ENCODE measurements around the gene MYRIP.

DNA sequence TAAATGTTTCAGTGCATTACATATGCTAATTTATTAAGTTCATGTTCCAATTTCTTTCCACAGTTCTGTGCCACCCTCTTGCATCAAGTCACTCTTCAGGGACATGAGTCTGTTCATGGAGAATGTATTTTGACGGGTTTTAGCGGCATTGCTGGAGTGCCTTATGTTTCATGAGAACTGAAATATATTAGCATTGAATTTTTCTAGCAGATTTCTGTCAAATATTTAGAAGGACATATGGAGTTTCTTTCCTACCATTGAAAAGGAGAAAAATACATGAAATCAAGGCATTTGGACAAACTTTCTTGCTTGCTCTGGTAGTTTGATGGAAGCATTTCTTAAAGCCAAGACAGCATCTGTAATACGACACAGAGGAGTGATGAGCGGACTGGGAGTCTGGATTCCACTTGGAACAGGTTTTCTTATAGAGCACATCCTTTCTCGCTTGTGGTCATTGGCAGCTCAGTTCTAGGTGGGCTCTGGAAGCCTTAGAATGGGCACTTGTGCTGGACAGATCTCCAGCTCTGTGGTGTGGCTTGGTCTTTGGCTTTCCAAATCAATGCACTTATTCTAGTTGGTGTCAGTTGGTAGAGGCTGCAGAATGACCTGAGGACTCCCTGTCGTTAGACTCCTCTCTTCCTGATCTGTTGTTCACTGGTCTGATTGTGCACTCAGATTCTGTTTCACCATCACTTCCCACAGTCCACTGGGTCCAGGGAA is 415.5 kb downstream of the MYRIP start:
- TF ChIP-seq POLR2AphosphoS5 (IDR thresholded peaks at IDR 0.05; ENCODE audit: low read depth, low read length) (no peak), TAF1 (IDR thresholded peaks at IDR 0.05; ENCODE audit: borderline replicate concordance, insufficient read depth, low read length) (no peak)
- TF ChIP-seq, protein P1, sequence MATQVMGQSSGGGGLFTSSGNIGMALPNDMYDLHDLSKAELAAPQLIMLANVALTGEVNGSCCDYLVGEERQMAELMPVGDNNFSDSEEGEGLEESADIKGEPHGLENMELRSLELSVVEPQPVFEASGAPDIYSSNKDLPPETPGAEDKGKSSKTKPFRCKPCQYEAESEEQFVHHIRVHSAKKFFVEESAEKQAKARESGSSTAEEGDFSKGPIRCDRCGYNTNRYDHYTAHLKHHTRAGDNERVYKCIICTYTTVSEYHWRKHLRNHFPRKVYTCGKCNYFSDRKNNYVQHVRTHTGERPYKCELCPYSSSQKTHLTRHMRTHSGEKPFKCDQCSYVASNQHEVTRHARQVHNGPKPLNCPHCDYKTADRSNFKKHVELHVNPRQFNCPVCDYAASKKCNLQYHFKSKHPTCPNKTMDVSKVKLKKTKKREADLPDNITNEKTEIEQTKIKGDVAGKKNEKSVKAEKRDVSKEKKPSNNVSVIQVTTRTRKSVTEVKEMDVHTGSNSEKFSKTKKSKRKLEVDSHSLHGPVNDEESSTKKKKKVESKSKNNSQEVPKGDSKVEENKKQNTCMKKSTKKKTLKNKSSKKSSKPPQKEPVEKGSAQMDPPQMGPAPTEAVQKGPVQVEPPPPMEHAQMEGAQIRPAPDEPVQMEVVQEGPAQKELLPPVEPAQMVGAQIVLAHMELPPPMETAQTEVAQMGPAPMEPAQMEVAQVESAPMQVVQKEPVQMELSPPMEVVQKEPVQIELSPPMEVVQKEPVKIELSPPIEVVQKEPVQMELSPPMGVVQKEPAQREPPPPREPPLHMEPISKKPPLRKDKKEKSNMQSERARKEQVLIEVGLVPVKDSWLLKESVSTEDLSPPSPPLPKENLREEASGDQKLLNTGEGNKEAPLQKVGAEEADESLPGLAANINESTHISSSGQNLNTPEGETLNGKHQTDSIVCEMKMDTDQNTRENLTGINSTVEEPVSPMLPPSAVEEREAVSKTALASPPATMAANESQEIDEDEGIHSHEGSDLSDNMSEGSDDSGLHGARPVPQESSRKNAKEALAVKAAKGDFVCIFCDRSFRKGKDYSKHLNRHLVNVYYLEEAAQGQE (IDR thresholded peaks at IDR 0.05; ENCODE audit: insufficient read depth in 1 of 2, low read depth in 2 of 2, low read length in 2 of 2): no peak

Measured in PFSK-1 (cell line).